ENCODE results near the gene LOC128125822.

DNA sequence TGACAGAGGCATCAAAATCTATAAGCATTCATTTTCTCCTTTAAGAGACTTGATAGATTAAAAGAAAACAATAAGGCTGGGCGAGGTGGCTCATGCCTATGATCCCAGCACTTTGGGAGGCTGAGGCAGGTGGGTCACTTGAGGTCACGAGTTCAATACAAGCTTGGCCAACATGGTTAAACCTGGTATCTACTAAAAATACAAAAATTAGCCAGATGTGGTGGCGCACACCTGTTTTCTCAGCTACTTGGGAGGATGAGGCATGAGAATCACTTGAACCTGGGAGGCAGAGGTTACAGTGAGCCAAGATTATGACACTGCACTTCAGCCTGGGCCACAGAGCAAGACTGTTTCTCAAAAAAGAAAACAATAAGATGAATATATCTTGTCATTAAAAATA, 39.3 kb upstream of the LOC128125822 start:
- TF ChIP-seq, protein P1, sequence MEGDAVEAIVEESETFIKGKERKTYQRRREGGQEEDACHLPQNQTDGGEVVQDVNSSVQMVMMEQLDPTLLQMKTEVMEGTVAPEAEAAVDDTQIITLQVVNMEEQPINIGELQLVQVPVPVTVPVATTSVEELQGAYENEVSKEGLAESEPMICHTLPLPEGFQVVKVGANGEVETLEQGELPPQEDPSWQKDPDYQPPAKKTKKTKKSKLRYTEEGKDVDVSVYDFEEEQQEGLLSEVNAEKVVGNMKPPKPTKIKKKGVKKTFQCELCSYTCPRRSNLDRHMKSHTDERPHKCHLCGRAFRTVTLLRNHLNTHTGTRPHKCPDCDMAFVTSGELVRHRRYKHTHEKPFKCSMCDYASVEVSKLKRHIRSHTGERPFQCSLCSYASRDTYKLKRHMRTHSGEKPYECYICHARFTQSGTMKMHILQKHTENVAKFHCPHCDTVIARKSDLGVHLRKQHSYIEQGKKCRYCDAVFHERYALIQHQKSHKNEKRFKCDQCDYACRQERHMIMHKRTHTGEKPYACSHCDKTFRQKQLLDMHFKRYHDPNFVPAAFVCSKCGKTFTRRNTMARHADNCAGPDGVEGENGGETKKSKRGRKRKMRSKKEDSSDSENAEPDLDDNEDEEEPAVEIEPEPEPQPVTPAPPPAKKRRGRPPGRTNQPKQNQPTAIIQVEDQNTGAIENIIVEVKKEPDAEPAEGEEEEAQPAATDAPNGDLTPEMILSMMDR (IDR thresholded peaks at IDR 0.05; ENCODE audit: poor library complexity): no peak
- TF ChIP-seq EZH2 (IDR thresholded peaks at IDR 0.05; ENCODE audit: borderline replicate concordance) (no peak), EZH2phosphoT487 (IDR thresholded peaks at IDR 0.05; ENCODE audit: low read depth, severe bottlenecking, unreplicated experiment) (no peak)
